Measurements from ENCODE around the gene LONP2. TPM values are rescaled to one million over a fixed set of nuclear protein-coding genes. Genes with fewer than 3 reads are reported as not detected.

Gene LONP2
- total and polyA plus RNA-seq, 5 donors from 2014 or later: 29.1 to 72.9 (median 36.2) TPM

DNA sequence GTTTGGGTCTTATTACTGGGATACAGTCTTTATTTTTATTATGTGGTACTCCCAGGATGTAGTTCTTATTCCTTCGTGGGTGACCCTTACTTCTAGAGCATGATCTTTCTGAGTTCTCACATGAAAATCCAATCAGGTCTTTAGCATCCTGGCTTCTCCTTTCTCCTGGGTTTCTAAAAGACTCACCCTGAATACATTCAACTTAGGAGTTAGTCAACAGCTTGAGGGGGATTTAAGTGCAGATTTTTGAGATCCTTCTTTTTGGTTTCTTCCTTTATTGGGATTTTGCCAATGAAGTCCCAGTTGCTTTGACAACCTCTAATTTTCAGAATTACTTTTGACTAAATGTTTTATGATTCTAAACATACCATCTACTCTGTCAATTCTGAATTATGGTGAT, 72.9 kb downstream of the LONP2 start:
- Mint-ChIP-seq H3K9me3 (peaks cover 0 to 21% (median 6%) of the 10 kb centered on the region in 7 donors), H3K4me1 (peaks cover 25 to 49% (median 41%) of the 10 kb centered on the region in 4 donors), H3K27me3 (no peaks in the 10 kb centered on the region), H3K4me3 (peak overlapping the region in 1 of 4 donors; percentile 24), H3K36me3 (peaks cover 23% of the 10 kb centered on the region), H3K27ac (peak overlapping the region; percentile 61 to 91 (median 67))
- DNase-seq (no peak), ATAC-seq (ENCODE audit: low read depth in 2 of 2) (no peak)
- Histone ChIP-seq H3K9me3 (ENCODE audit: control insufficient read depth in 2 of 2, low read length in 2 of 2) (peaks cover 5 to 7% of the 10 kb centered on the region in 2 experiments), H3K4me1 (ENCODE audit: control insufficient read depth, insufficient read depth, low read length, poor library complexity, severe bottlenecking) (peaks cover 28% of the 10 kb centered on the region), H3K36me3 (ENCODE audit: control insufficient read depth, insufficient read depth, low read length) (peaks cover 15% of the 10 kb centered on the region), H3K27ac (ENCODE audit: insufficient read depth, low read length, poor library complexity, severe bottlenecking) (no peak overlapping the region), H3K27me3 (ENCODE audit: control insufficient read depth, insufficient read depth, low read length) (no peaks in the 10 kb centered on the region), H3K4me3 (ENCODE audit: low read depth, low read length) (no peak overlapping the region)

DNA sequence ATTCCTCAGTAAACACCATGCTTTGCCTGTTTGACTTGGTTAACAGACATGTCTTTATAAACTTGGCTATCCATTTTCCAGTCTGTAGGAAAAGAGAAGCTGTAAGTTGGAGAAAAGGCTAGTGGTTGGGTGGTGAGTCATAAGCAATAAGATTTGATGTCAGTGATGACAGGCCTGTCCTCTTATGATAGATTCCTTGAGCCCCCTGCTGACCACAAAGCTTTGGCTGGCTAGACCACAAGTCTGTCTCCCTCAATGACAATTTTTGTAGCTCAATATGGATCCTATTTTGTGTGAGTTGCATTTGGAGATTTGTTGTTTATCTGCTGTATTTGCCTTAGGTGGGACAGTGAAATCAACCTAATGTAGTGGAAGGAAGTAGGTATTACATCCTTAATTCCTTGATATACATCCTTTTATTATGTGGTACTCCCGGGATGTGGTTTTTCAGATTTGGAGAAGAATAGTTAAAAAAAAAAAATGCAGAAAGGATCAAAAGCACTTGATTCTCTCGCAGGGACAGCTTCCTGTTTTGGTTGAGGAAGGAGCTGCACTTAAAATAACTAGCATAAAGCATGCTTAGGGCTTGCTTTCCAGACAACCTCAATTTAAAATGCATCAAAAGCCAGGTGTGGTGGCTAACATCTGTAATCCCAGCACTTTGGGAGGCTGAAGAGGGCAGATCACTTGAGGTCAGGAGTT, 73.7 kb downstream of the LONP2 start:
- Histone ChIP-seq H3K4me1 (ENCODE audit: control insufficient read depth, insufficient read depth, low read length, poor library complexity, severe bottlenecking) (peaks cover 28% of the 10 kb centered on the region), H3K36me3 (ENCODE audit: control insufficient read depth, insufficient read depth, low read length) (peaks cover 12% of the 10 kb centered on the region), H3K27me3 (ENCODE audit: control insufficient read depth, insufficient read depth, low read length) (no peaks in the 10 kb centered on the region), H3K9me3 (ENCODE audit: control insufficient read depth in 2 of 2, low read length in 2 of 2) (peaks cover 0 to 3% of the 10 kb centered on the region in 2 experiments), H3K27ac (ENCODE audit: insufficient read depth, low read length, poor library complexity, severe bottlenecking) (no peak overlapping the region), H3K4me3 (ENCODE audit: low read depth, low read length) (peak overlapping the region; percentile 78)
- H3K27ac Mint-ChIP-seq: peak overlapping the region; percentile 65 to 91 (median 90)
- peaks cover 16% of the 10 kb centered on the region for H3K36me3 Mint-ChIP-seq
- no peak for ATAC-seq (ENCODE audit: low read depth in 2 of 2)
- DNase-seq: peak in 1 of 3 donors; percentile 16
- H3K27me3 Mint-ChIP-seq: no peaks in the 10 kb centered on the region
- H3K9me3 Mint-ChIP-seq: peaks cover 0 to 14% (median 3%) of the 10 kb centered on the region in 7 donors
- peak overlapping the region; percentile 1 to 79 (median 29) for H3K4me3 Mint-ChIP-seq
- H3K4me1 Mint-ChIP-seq: peaks cover 25 to 43% (median 38%) of the 10 kb centered on the region in 4 donors

GRCh38 chr16:48318630-48319029, 74.5 kb downstream of the LONP2 start:
- H3K4me3 Mint-ChIP-seq: peak overlapping the region; percentile 11 to 84 (median 79)
- ATAC-seq (ENCODE audit: low read depth in 2 of 2): peak; percentile 93 to 95
- DNase-seq: peak in 2 of 3 donors; percentile 62 to 82
- H3K36me3 Mint-ChIP-seq: peaks cover 10% of the 10 kb centered on the region
- H3K27me3 ChIP-seq (ENCODE audit: control insufficient read depth, insufficient read depth, low read length): no peaks in the 10 kb centered on the region
- H3K4me1 Mint-ChIP-seq: peaks cover 25 to 43% (median 34%) of the 10 kb centered on the region in 4 donors
- H3K27ac ChIP-seq (ENCODE audit: insufficient read depth, low read length, poor library complexity, severe bottlenecking): peak overlapping the region; percentile 9
- H3K9me3 Mint-ChIP-seq: peaks cover 0 to 6% (median 0%) of the 10 kb centered on the region in 7 donors
- H3K4me1 ChIP-seq (ENCODE audit: control insufficient read depth, insufficient read depth, low read length, poor library complexity, severe bottlenecking): peaks cover 28% of the 10 kb centered on the region
- H3K27me3 Mint-ChIP-seq: no peaks in the 10 kb centered on the region
- peaks cover 6% of the 10 kb centered on the region for H3K36me3 ChIP-seq (ENCODE audit: control insufficient read depth, insufficient read depth, low read length)
- peaks cover 0 to under 1% of the 10 kb centered on the region in 2 experiments for H3K9me3 ChIP-seq (ENCODE audit: control insufficient read depth in 2 of 2, low read length in 2 of 2)
- peak overlapping the region; percentile 78 for H3K4me3 ChIP-seq (ENCODE audit: low read depth, low read length)
- H3K27ac Mint-ChIP-seq: peak overlapping the region; percentile 68 to 91 (median 79)

- H3K4me3 Mint-ChIP-seq: no peak overlapping the region
- no peaks in the 10 kb centered on the region for H3K27me3 Mint-ChIP-seq
- Histone ChIP-seq H3K9me3 (ENCODE audit: control insufficient read depth in 2 of 2, low read length in 2 of 2) (no peaks in the 10 kb centered on the region), H3K36me3 (ENCODE audit: control insufficient read depth, insufficient read depth, low read length) (peaks cover 3% of the 10 kb centered on the region), H3K27me3 (ENCODE audit: control insufficient read depth, insufficient read depth, low read length) (no peaks in the 10 kb centered on the region), H3K4me1 (ENCODE audit: control insufficient read depth, insufficient read depth, low read length, poor library complexity, severe bottlenecking) (peaks cover 28% of the 10 kb centered on the region), H3K27ac (ENCODE audit: insufficient read depth, low read length, poor library complexity, severe bottlenecking) (no peak overlapping the region), H3K4me3 (ENCODE audit: low read depth, low read length) (no peak overlapping the region)
- H3K4me1 Mint-ChIP-seq: peaks cover 18 to 43% (median 34%) of the 10 kb centered on the region in 4 donors
- H3K9me3 Mint-ChIP-seq: no peaks in the 10 kb centered on the region
- no peak for ATAC-seq (ENCODE audit: low read depth in 2 of 2)
- DNase-seq: no peak
- peaks cover 19% of the 10 kb centered on the region for H3K36me3 Mint-ChIP-seq
- no peak overlapping the region for H3K27ac Mint-ChIP-seq
Observed at GRCh38 chr16:48321317-48322036, 77.4 kb downstream of the LONP2 start.

- ATAC-seq (ENCODE audit: low read depth in 2 of 2) (no peak), DNase-seq (no peak)
- Histone ChIP-seq H3K27ac (ENCODE audit: insufficient read depth, low read length, poor library complexity, severe bottlenecking) (no peak overlapping the region), H3K4me3 (ENCODE audit: low read depth, low read length) (no peak overlapping the region), H3K27me3 (ENCODE audit: control insufficient read depth, insufficient read depth, low read length) (no peaks in the 10 kb centered on the region), H3K36me3 (ENCODE audit: control insufficient read depth, insufficient read depth, low read length) (peaks cover 7% of the 10 kb centered on the region), H3K4me1 (ENCODE audit: control insufficient read depth, insufficient read depth, low read length, poor library complexity, severe bottlenecking) (peaks cover 7% of the 10 kb centered on the region), H3K9me3 (ENCODE audit: control insufficient read depth in 2 of 2, low read length in 2 of 2) (no peaks in the 10 kb centered on the region)
- no peaks in the 10 kb centered on the region for H3K9me3 Mint-ChIP-seq
- peaks cover 11 to 18% (median 13%) of the 10 kb centered on the region in 4 donors for H3K4me1 Mint-ChIP-seq
- peak overlapping the region in 1 of 3 donors; percentile 43 for H3K27ac Mint-ChIP-seq
- H3K4me3 Mint-ChIP-seq: no peak overlapping the region
- peaks cover 25% of the 10 kb centered on the region for H3K36me3 Mint-ChIP-seq
- no peaks in the 10 kb centered on the region for H3K27me3 Mint-ChIP-seq
Observed at GRCh38 chr16:48323783-48324775, 80.0 kb downstream of the LONP2 start.

DNA sequence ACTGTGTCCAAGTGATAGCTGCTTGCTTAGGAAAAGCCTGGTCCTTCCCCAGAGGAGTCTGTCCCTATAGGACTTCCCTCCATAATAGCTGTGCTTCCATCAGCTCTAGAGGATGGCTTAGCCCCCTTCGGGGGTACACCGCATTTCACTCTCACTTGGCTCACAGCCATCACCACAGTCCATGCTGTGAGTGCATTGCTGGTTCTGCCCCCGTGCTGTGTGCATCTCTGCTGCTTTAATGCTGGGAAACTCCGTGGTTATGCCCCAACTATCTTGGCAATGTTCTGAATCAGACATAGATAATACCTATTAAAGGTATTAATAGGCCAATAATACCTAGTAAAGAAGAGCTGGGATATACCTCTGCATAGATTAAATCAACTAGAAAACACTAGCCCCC, 82.8 kb downstream of the LONP2 start:
- Mint-ChIP-seq H3K36me3 (peaks cover 34% of the 10 kb centered on the region), H3K9me3 (no peaks in the 10 kb centered on the region), H3K4me1 (peaks cover 11 to 24% (median 14%) of the 10 kb centered on the region in 4 donors), H3K27ac (peak overlapping the region in 1 of 3 donors; percentile 33), H3K4me3 (no peak overlapping the region), H3K27me3 (no peaks in the 10 kb centered on the region)
- Histone ChIP-seq H3K27ac (ENCODE audit: insufficient read depth, low read length, poor library complexity, severe bottlenecking) (no peak overlapping the region), H3K27me3 (ENCODE audit: control insufficient read depth, insufficient read depth, low read length) (no peaks in the 10 kb centered on the region), H3K36me3 (ENCODE audit: control insufficient read depth, insufficient read depth, low read length) (peaks cover 11% of the 10 kb centered on the region), H3K4me1 (ENCODE audit: control insufficient read depth, insufficient read depth, low read length, poor library complexity, severe bottlenecking) (no peaks in the 10 kb centered on the region), H3K4me3 (ENCODE audit: low read depth, low read length) (no peak overlapping the region), H3K9me3 (ENCODE audit: control insufficient read depth in 2 of 2, low read length in 2 of 2) (no peaks in the 10 kb centered on the region)
- DNase-seq (no peak), ATAC-seq (ENCODE audit: low read depth in 2 of 2) (no peak)

DNA sequence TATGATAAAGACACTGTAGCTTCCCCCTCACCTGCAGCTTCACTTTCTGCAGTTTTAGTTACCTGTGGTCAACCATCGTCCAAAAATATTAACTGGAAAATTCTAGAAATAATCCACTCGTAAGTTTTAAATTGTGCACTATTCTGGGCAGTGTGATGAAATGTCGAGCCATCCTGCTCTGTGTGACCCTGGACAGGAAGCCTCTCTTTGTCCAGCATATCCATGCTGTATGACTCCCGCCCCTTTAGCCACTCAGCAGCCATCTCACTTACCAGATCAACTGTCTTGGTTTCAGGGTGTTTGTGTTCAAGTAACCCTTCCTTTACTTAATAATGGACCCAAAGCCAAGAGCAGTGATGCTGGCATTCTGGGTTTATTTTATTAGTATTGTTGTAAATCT, 85.0 kb downstream of the LONP2 start:
- Histone ChIP-seq H3K36me3 (ENCODE audit: control insufficient read depth, insufficient read depth, low read length) (peaks cover 16% of the 10 kb centered on the region), H3K4me1 (ENCODE audit: control insufficient read depth, insufficient read depth, low read length, poor library complexity, severe bottlenecking) (no peaks in the 10 kb centered on the region), H3K4me3 (ENCODE audit: low read depth, low read length) (no peak overlapping the region), H3K27ac (ENCODE audit: insufficient read depth, low read length, poor library complexity, severe bottlenecking) (no peak overlapping the region), H3K9me3 (ENCODE audit: control insufficient read depth in 2 of 2, low read length in 2 of 2) (no peaks in the 10 kb centered on the region), H3K27me3 (ENCODE audit: control insufficient read depth, insufficient read depth, low read length) (no peaks in the 10 kb centered on the region)
- Mint-ChIP-seq H3K36me3 (peaks cover 35% of the 10 kb centered on the region), H3K27ac (no peak overlapping the region), H3K27me3 (no peaks in the 10 kb centered on the region), H3K4me3 (no peak overlapping the region), H3K4me1 (peaks cover 12 to 25% (median 16%) of the 10 kb centered on the region in 4 donors), H3K9me3 (no peaks in the 10 kb centered on the region)
- no peak for ATAC-seq (ENCODE audit: low read depth in 2 of 2)
- DNase-seq: no peak

All from CD4-positive, CD25-positive, alpha-beta regulatory T cell (primary cell).